Measurements from ENCODE around the gene TRIM4.
"Not testable (repeated sequence)": the region's sequence is repeated elsewhere in the genome, so short reads cannot be mapped to it uniquely, and the experiment has no call there.

Gene TRIM4

DNA sequence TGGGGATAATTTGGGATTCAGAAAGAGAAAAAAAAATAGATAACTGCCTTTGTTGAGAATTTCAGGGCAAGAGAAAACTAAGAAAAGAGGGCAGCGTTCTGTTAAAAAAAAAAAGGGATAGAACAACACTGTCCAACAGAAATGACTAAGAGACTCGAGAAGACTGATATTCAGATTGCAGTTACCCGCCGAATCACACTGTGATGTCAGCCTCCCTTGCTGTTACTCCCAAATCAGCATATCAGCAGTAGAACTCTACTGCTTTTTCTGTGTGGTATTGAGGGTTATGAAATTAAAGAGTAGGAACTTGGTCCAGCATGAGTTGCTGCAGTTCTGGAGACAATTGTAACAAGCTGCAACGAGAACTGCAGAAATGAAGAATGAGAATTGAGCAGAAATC lies 8.2 kb upstream of the TRIM4 start:
- no peak for DNase-seq
- in situ Hi-C loops (cut with MboI; ENCODE audit: low pct_unique_long_range_greater_than_20kb, low sequenced_read_pairs): no loop called here

GRCh38 chr7:99926321-99926720 lies 7.0 kb upstream of the TRIM4 start:
- no peak for DNase-seq
- in situ Hi-C loops (cut with MboI; ENCODE audit: low pct_unique_long_range_greater_than_20kb, low sequenced_read_pairs): no loop called here

DNA sequence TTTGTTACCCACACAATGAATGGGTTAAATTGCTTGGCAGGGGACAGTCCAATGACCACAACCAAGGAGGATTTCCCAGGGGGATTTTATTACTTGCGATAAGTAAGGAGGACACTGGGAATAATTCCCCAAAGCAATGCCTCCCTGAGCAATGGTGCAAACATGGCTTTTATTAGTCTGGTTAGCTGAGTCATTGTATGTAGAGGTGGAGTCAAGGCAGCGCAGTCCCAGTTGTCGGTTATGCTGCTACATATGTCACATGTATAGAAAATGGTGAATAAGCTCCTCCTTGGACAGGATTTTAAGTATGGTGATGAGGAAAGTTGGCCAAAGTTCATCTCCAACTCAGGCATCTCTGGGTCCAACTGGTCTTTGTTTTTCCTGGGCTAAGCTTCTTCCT lies 3.9 kb upstream of the TRIM4 start:
- in situ Hi-C loops (cut with MboI; ENCODE audit: low pct_unique_long_range_greater_than_20kb, low sequenced_read_pairs): no loop called here
- no peak for DNase-seq

- DNase-seq: no peak
- in situ Hi-C loops (cut with MboI; ENCODE audit: low pct_unique_long_range_greater_than_20kb, low sequenced_read_pairs): no loop called here
Measured at GRCh38 chr7:99920149-99920548, 819 bp upstream of the TRIM4 start.

DNA sequence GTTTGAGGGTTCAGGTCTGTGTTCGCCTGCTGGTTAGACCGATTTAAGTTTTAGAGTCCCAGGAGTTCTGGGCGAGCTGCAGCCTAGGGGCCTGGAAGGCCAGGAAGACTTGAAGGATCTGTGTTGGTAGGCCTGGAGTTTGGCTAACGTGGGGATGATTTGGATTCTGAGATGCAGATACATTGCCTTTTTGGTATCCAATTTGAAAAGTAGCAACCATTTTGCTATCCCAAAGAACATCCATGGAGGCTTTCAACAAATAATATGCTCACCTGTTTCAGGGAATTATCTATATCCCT lies 433 bp upstream of the TRIM4 start:
- in situ Hi-C loops (cut with MboI; ENCODE audit: low pct_unique_long_range_greater_than_20kb, low sequenced_read_pairs): no loop called here
- no peak for DNase-seq

DNA sequence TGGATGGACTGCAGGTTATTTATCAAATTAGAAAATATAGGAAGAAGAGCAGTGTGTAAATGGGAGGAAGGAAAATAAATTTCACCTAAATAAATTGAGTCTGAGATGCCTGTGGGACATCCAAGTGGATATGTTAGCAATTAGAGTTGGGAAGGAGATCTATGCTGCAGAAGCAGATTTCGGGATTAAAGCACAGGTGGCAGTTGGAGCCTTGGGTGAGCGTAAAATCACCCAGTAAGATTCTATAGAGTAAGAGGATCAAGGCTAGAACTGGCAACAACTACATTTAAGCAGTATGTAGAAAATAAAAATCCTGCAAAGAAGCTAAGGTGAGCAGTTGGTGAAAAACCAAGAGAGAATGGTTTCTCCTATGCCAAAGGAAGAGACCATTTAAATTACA lies 8.4 kb downstream of the TRIM4 start:
- no peak for DNase-seq
- in situ Hi-C loops (cut with MboI; ENCODE audit: low pct_unique_long_range_greater_than_20kb, low sequenced_read_pairs): no loop called here

DNA sequence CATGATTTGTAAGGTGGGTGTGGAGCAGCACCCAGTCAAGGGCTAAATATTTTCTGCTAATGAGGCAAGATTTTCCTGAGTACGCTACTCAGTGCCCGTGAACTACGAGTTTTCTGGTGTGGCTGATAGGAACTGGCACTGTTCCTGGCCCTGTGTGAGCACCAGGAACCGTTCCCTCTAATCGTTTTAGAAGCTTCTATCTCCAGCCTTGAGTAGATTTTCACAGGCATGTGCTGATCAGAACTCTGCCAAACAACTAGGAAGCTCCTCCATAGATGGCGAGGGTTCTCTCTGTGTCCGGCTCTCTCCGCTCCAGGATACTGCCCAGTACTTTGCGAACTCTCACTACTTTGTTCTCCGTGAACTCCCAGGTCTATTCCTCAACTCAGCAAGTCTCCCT lies 17.7 kb downstream of the TRIM4 start:
- in situ Hi-C loops (cut with MboI; ENCODE audit: low pct_unique_long_range_greater_than_20kb, low sequenced_read_pairs): no loop called here

GRCh38 chr7:99899830-99900519 lies 19.4 kb downstream of the TRIM4 start:
- in situ Hi-C loops (cut with MboI; ENCODE audit: low pct_unique_long_range_greater_than_20kb, low sequenced_read_pairs): no loop called here
- no peak for DNase-seq

More for the DNA sequence above, 17.7 kb downstream of the TRIM4 start:
- no peak for DNase-seq

DNA sequence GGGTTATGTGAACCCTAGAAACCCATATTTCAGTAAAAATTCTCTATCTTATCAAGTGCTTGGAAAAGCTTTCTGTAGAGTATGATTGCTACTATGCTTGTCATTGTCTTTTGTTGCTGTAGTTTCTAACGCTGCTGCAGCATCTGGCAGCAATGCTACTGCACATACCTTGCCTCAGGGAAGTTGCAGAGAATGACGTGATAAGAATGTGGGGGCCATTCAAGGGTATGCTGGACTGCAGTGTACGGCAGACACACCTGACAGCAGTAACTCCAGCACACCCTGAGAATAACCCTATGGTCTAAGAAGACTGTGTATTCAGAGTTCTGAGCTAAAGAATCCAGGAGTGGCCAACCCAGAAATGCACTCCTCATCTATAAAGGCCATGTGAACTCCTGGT lies 20.5 kb downstream of the TRIM4 start:
- in situ Hi-C loops (cut with MboI; ENCODE audit: low pct_unique_long_range_greater_than_20kb, low sequenced_read_pairs): no loop called here

DNA sequence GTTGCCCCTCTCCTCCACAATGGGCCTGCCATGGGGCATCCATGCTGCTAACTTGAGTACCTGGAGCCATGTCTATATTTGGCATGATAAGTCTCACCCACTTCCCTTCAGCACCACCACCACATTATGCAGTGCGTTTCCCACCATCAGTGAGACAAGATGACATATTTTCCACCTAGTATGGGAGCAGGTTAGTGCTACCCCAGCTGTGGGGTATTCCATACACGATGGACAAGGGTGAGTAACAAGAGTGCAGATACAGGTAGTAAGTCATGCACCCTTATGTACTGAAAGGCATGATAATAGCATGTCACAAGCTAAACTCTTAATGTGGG lies 21.3 kb downstream of the TRIM4 start:
- no peak for DNase-seq
- in situ Hi-C loops (cut with MboI; ENCODE audit: low pct_unique_long_range_greater_than_20kb, low sequenced_read_pairs): no loop called here

More for the DNA sequence above, 20.5 kb downstream of the TRIM4 start:
- no peak for DNase-seq

- in situ Hi-C loops (cut with MboI; ENCODE audit: low pct_unique_long_range_greater_than_20kb, low sequenced_read_pairs): no loop called here
- no peak for DNase-seq
Measured at GRCh38 chr7:99897322-99898022, 21.9 kb downstream of the TRIM4 start.

DNA sequence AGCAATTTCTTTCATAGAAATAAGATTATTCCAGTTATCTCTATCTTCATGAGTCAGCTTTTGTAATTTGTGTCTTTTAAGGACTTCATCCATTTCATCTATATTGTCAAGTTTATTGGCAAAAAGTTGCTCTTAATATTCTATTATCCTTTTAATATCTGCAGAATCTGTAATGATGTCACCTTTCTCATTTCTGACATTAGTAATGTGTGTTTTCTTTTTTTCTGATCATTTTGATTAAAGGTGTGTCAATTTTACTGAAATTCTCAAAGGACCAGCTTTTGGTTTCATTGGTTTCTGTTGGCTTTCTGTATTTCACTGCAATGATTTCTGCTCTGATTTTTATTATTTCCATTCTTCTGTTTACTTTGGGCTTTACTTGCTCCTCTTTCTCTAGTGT lies 24.6 kb downstream of the TRIM4 start:
- in situ Hi-C loops (cut with MboI; ENCODE audit: low pct_unique_long_range_greater_than_20kb, low sequenced_read_pairs): no loop called here
- no peak for DNase-seq

GRCh38 chr7:99893280-99893679 lies 26.1 kb downstream of the TRIM4 start:
- in situ Hi-C loops (cut with MboI; ENCODE audit: low pct_unique_long_range_greater_than_20kb, low sequenced_read_pairs): no loop called here
- no peak for DNase-seq

DNA sequence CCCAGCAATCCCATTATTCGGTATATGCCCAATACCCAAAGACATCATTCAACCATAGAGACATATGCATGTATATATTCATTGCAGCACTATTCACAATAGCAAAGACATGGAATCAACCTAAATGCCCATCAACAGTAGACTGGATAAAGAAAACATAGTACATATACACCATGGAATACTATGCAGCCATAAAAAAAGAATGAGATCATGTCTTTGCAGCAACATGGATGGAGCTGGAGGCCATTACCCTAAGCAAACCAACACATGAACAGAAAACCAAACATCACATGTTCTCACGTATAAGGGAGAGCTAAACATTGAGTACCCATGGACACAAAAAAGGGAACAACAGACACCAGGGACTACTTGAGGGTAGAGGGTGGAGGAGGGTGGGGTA lies 29.0 kb downstream of the TRIM4 start:
- in situ Hi-C loops (cut with MboI; ENCODE audit: low pct_unique_long_range_greater_than_20kb, low sequenced_read_pairs); DNase-seq: not testable (repeated sequence)

DNA sequence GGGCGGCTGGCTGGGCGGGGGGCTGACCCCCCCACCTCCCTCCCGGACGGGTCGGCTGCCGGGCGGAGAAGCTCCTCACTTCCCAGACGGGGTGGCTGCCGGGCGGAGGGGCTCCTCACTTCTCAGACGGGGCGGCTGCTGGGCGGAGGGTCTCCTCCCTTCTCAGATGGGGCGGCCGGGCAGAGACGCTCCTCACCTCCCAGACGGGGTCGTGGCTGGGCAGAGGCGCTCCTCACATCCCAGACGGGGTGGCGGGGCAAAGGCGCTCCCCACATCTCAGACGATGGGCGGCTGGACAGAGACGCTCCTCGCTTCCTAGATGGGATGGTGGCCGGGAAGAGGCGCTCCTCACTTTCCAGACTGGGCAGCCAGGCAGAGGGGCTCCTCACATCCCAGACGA lies 31.0 kb downstream of the TRIM4 start:
- DNase-seq; in situ Hi-C loops (cut with MboI; ENCODE audit: low pct_unique_long_range_greater_than_20kb, low sequenced_read_pairs): not testable (repeated sequence)

- in situ Hi-C loops (cut with MboI; ENCODE audit: low pct_unique_long_range_greater_than_20kb, low sequenced_read_pairs): no loop called here
- DNase-seq: no peak
Measured at GRCh38 chr7:99881370-99881769, 38.0 kb downstream of the TRIM4 start.

DNA sequence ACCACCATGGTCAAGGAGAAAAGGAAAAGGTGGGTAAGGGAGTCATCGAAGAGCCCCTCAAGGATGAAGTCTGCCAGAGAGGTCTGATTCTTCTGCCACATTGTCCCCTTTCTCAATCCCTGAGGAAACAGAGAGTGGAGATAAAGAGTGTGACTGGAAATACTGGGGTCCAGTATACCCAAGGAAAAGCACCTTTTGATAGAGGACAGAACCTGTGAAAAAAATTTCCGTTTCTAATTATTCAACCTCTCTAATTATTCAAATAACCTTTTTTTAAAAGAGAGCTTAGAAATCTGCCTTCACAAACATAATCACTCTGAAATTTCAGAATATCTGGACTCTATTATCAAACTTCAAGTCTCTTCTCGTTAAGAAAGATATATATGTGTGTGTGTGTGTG lies 42.4 kb downstream of the TRIM4 start, which contains the start of gene OR2AE1:
OR2AE1 (minus strand) TSS at position 101 of the 400 bp plus-strand sequence; CDS start at position 101, 0 bp downstream.
- in situ Hi-C loops (cut with MboI; ENCODE audit: low pct_unique_long_range_greater_than_20kb, low sequenced_read_pairs): no loop called here
- DNase-seq: no peak

- in situ Hi-C loops (cut with MboI; ENCODE audit: low pct_unique_long_range_greater_than_20kb, low sequenced_read_pairs): no loop called here
- DNase-seq: peak; percentile 49
Measured at GRCh38 chr7:99876491-99876890, 42.8 kb downstream of the TRIM4 start.

DNA sequence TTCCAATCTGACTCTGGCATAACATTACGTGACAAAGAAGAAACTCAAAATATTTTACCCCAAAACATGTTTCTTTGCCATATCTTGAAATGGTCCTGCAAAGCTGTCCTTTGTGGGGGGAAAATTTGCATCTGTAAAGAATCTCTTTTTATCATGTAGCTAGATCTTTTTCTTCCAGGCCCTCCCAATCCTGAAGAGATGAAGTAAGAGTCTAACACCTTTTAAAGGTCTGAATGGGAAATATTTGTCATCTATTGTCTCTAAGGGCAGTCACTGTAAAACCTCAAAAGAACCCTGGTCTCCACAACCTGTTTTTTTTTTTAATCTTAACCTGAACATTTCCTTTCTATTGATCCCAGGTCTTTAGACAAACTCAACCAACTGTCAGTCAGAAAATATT lies 51.1 kb downstream of the TRIM4 start:
- in situ Hi-C loops (cut with MboI; ENCODE audit: low pct_unique_long_range_greater_than_20kb, low sequenced_read_pairs): no loop called here
- DNase-seq: no peak

GRCh38 chr7:99867477-99867876 lies 51.9 kb downstream of the TRIM4 start:
- DNase-seq; in situ Hi-C loops (cut with MboI; ENCODE audit: low pct_unique_long_range_greater_than_20kb, low sequenced_read_pairs): not testable (repeated sequence)

GRCh38 chr7:99863847-99864440 lies 55.4 kb downstream of the TRIM4 start:
- in situ Hi-C loops (cut with MboI; ENCODE audit: low pct_unique_long_range_greater_than_20kb, low sequenced_read_pairs): no loop called here
- DNase-seq: no peak

Data from KBM-7 (cell line).